ENCODE data around the gene ALDH1A2. TPM values are rescaled to one million over a fixed set of nuclear protein-coding genes. Genes with fewer than 3 reads are reported as not detected.
"Not testable (repeated sequence)": the region's sequence is repeated elsewhere in the genome, so short reads cannot be mapped to it uniquely, and the experiment has no call there.

ALDH1A2 gene
- total RNA-seq (ENCODE audit: insufficient read depth, low replicate concordance): 8.4 TPM

- no peak for DNase-seq (ENCODE audit: low spot score)
Observed at GRCh38 chr15:58065445-58066041, at the start of gene ALDH1A2. ALDH1A2 (minus strand) TSS chr15:58065711; CDS start chr15:58065650, 61 bp downstream.

- DNase-seq (ENCODE audit: low spot score): no peak
Observed at GRCh38 chr15:58114812-58115211, 49.3 kb upstream of the ALDH1A2 start.

DNA sequence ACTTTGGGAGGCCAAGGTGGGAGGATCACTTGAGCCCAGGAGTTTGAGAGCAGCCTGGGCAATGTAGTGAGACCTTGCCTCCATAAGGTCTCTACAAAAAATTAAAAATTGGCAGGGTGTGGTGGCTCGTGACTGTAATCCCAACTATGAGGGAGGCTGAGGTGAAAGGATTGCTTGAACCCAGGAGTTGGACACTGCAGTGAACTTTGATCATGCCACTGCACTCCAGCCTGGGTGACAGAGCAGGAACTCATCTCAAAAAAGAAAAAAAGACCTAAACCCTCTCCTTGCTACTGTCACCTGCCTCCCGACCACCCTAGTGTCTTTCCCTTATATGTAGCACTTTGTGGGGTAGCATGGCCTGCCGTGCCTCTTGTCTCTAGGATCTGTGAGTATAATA is 48.9 kb upstream of the ALDH1A2 start:
- DNase-seq (ENCODE audit: low spot score): no peak

- not testable (repeated sequence) for DNase-seq (ENCODE audit: low spot score)
Observed at GRCh38 chr15:58113358-58113757, 47.8 kb upstream of the ALDH1A2 start.

- DNase-seq (ENCODE audit: low spot score): no peak
Observed at GRCh38 chr15:58111718-58112104, 46.2 kb upstream of the ALDH1A2 start.

DNA sequence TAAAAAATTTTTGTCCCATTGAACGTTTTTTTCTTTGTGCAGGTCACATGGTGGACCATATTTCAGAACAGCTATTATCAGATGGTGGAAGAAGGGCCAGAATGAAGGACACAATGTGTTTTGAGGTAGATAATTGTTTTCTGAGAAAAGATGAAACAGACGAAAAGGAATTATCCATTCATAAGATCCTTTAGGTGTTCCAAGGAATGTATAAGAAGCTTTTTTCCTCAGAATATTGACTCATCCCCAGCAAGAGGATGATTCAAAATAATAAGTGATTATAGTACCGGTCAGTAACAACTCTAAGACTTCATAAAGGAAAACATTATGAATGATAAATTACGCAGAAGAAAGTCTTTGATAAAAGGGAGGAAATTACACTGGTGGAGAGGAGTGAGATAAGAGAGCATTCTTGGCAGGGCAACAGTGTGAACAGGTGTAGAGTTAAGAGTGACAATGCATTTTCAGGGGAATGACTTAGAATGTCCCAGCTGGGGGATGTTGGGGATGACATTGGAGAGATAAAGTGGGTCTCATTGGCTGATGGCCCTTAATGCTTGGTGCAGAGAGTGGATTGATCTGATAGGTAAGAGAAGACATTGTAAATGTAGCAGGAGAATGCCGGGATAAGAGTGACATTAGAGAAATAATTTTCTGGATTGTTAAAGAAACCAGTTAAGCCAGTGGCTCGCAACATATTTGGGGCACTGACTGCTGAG is 45.6 kb upstream of the ALDH1A2 start:
- DNase-seq (ENCODE audit: low spot score): no peak

DNA sequence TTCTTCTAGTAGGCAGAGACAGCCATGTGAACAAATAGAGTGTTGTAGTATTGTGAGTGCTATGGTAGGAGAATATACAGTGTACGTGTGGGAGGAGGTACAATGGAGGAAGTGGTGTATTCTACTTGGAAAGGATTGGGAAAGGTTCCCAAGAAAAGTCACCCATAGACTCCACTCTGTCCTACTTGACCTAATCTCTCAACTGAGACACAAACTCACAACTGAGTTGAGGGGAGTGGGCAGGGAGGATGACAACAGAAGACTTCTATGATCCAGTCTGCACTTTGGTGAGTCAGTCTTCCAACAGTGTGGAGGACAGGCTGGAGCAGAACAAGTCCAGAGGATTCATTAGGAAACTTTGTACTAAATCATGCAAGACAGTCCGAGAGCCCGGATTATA is 43.9 kb upstream of the ALDH1A2 start:
- DNase-seq (ENCODE audit: low spot score): no peak

DNA sequence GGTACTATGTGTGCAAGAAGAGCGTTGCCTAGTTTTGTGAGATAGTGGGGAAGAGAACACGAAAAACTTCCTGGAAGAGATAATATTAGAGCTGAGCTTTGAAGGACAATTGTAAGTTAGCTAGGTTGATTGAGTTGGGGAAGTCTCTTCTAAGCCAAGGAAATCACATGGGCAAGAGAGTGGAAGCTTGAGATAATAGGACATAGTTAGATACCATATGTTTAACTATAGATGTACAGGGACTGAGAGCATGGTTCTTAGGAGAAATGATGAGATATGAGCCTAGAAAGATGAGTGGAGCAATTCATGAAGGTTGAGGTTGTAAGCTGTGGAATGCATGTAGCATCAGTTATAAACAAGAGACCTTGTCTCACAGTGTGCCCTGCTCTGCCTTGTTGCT is 42.6 kb upstream of the ALDH1A2 start:
- DNase-seq (ENCODE audit: low spot score): no peak

DNA sequence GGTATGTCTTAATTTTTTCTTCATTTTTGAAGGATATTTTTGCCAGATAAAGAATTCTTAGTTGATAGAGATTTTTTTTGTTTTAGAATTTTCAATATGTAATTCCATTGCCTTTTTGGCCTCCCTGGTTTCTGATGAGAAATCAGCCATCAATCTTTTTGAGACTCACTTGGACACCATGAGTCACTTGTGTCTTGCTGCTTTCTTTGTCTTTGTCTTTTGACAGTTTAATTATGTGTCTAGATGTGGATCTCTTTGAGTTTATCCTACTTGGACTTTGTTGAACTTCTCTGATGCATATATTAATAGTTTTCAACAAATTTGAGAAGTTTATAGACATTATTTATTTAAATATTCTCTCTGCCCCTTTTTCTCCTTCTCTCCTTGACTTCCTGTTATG is 38.0 kb upstream of the ALDH1A2 start:
- no peak for DNase-seq (ENCODE audit: low spot score)

DNA sequence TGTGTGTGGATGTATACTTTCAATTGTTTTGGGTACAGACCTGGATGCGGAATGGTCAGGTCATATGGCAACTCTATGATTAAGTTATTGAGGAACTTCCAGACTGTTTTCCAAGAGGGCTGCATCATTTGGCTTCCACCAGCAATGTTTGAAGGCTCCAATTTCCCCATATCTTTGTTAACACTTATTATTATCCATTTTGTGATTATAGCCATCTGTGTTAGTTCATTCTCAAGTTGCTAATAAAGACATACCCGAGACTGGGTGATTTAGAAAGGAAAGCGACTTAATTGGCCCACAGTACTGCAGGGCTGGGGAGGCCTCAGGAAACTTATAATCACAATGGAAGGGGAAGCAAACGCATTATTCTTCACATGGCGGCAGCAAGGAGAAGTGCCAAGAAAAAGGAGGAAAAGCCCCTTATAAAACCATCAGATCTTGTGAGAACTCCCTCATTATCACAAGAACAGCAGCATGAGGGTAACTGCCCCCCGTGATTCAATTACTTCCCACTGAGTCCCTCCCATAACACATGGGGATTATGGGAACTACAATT is 31.1 kb upstream of the ALDH1A2 start:
- DNase-seq (ENCODE audit: low spot score): no peak

- no peak for DNase-seq (ENCODE audit: low spot score)
Observed at GRCh38 chr15:58095415-58095814, 29.9 kb upstream of the ALDH1A2 start.

DNA sequence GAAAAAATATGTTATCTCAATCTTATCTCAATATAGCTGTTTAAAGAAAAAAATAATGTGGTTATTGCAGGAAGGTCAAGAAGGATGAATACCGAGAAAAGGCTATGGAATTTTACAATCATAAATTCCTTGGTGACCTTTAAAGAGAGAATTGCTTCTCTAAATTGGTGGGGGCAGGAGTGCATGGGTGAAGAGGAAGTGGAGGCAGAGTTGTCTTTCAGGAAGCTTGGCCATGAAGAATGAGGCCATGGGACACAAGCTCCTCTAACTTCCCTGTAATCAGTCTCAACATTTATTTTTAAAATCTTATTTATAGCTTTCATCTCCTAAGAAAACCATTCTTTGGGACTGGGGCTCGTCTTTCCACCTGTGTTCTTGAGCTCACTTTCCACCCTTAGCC is 22.4 kb upstream of the ALDH1A2 start:
- no peak for DNase-seq (ENCODE audit: low spot score)

- no peak for DNase-seq (ENCODE audit: low spot score)
Observed at GRCh38 chr15:58086491-58086890, 21.0 kb upstream of the ALDH1A2 start.

DNA sequence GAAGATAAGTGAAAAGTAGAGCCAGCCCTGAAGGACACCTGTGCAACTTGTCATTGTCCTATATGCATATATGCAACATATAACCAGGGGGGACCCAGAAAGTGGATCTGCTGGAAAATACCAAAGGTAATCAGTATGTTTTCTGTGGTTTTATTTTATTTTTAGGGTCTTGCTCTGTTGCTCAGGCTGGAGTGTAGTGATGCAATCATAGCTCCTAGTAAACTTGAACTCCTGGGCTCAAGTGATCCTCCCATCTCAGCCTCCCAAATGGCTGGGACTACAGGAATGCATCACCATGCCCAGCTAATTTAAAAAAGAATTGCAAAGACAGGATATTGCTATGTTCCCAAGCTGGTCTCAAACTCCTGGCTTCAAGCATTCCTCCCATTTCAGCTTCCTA is 18.0 kb upstream of the ALDH1A2 start:
- DNase-seq (ENCODE audit: low spot score): no peak

DNA sequence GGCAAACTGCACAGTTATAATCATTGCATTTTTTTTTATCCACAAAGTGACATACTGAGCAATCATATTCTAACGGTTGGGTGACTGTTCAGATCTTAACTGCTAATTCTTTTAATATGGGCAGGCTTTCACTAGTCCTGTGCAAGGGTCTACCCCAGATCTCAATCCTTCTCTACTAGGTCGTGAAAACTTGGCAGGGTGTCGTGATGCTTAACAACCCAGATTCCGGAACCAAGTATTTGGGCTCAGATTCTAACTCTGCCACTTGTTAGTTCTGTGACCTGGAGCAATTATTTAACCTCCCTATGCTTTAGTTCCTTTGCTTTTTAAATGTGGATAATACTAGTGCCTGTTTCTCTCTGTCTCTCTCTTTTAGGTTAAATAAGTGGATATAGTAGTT is 16.4 kb upstream of the ALDH1A2 start:
- no peak for DNase-seq (ENCODE audit: low spot score)

- no peak for DNase-seq (ENCODE audit: low spot score)
Observed at GRCh38 chr15:58081456-58081855, 15.9 kb upstream of the ALDH1A2 start.

DNA sequence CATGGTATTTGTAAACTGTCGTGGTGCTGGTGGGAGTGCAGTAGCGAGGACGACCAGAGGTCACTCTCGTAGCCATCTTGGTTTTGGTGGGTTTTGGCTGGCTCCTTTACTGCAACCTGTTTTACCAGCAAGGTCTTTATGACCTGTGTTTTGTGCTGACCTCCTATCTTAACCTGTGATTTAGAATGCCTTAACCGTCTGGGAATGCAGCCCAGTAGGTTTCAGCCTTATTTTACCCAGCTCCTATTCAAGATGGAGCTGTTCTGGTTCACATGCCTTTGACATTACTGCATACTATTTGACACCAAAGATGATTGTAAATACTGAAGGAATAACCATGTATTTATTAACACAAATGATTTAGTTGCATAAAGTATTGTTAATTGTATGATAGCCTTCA is 15.4 kb upstream of the ALDH1A2 start:
- DNase-seq (ENCODE audit: low spot score): not testable (repeated sequence)

GRCh38 chr15:58080398-58080797 is 14.9 kb upstream of the ALDH1A2 start:
- no peak for DNase-seq (ENCODE audit: low spot score)

- DNase-seq (ENCODE audit: low spot score): no peak
Observed at GRCh38 chr15:58078591-58078990, 13.1 kb upstream of the ALDH1A2 start.

DNA sequence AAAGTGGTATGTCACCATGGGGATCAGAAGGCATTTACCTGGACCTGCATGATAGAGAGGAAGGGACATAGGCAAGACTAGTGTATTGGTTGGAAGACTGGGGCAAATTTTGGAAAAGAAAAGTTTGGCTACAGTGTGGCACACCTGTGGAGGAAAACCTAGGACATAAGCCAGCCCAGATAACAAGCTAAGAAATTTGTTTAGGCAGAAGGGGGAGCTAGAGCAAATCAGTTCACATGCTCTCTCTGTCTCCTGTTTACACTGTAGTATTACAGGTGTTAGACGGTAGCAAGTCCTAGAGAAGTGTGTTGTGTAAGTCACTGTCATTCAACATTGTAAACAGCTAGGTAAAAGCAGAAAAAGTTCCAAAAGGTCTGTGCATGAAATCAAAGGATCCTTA is 11.9 kb upstream of the ALDH1A2 start:
- no peak for DNase-seq (ENCODE audit: low spot score)

DNA sequence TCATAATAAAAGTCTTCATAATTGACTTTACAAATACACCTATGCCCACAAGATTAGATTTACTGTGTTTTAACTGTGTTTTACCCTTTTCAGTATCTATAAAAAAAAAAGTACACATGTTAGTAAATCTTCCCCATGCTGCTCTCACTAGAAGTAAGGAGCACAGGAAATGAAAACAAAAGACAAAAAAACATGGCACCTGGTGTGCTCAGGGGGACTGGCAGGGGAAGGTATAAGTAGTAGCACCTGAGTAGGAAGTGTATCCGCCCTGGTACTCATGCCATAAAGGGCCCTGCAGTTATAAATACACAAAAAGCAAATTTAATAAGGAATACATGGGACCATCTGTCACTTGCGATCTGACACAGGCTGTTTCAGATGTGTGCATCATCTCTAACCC is 8.9 kb upstream of the ALDH1A2 start:
- no peak for DNase-seq (ENCODE audit: low spot score)

DNA sequence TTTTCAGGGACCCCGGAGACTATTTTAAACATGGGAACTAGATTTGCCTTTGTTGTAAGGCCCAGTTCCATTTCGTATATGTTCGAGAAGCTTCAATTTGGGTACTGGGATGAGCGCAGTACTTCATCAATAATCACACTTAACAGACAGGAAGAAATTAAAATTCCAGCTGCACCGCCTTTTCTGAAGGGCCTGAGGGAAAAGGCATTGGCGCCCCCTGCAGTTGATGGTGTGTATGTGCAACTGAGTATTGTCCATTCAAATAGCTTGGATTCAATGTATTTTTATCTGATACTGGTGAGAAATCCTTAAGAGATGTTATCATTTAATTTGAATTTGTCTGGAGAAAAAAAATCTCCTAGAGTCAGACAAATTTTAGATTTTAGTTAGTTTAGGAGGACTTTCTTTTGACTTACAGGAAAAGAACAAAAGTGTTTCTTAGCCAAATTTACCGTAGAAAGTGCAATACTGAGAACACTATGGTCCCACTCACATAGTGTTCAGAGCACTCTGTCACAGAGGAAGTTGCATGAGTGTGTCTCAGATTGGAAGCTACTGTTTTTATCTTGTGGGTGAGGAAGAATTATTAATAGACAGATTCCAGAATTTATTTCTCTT is 5.4 kb upstream of the ALDH1A2 start:
- peak; percentile 50 for DNase-seq (ENCODE audit: low spot score)

GRCh38 chr15:58069008-58069407 is 3.5 kb upstream of the ALDH1A2 start:
- DNase-seq (ENCODE audit: low spot score): no peak

Data from umbilical cord (tissue), 2 donors.